ENCODE data around the gene NOC2L. TPM values are rescaled to one million over a fixed set of nuclear protein-coding genes. Genes with fewer than 3 reads are reported as not detected.

NOC2L gene
- total and polyA plus RNA-seq, 2 donors (not counting 3 experiments of a cell fraction or from before 2014, with no cell fraction given): 55.3 to 87.9 TPM

DNA sequence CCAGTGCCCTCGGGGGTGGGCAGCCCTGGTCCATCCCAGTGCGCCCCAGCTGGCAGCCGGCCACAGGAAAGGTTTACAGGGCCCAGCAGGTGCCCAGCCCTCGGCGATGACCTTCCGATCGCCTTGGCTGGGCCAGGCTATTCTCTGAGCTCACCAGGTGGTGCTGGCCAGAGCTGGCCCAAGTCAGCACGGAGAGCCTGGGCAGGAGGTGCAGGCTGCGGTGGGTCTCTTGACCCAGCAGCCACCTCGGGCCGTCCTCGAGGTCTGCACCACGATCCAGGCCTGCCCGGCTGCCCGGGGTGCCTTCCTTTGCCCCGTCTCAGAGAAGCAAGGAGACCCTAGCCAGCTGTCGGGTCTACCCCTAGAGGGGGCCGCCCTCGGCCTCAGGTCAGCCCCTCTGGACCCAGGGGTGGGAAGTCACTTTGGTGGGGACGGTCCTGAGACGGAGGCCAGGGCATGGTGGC, 22.5 kb upstream of the NOC2L start:
- dilution Hi-C loops (cut with MboI; ENCODE audit: extremely low pct_ligation_motif_present, low sequenced_read_pairs): no loop called here
- H3K27me3 ChIP-seq (ENCODE audit: control insufficient read depth in 2 of 2, insufficient read depth in 2 of 2, low read length in 2 of 2): peaks cover 0 to 2% of the 10 kb centered on the region in 2 experiments

DNA sequence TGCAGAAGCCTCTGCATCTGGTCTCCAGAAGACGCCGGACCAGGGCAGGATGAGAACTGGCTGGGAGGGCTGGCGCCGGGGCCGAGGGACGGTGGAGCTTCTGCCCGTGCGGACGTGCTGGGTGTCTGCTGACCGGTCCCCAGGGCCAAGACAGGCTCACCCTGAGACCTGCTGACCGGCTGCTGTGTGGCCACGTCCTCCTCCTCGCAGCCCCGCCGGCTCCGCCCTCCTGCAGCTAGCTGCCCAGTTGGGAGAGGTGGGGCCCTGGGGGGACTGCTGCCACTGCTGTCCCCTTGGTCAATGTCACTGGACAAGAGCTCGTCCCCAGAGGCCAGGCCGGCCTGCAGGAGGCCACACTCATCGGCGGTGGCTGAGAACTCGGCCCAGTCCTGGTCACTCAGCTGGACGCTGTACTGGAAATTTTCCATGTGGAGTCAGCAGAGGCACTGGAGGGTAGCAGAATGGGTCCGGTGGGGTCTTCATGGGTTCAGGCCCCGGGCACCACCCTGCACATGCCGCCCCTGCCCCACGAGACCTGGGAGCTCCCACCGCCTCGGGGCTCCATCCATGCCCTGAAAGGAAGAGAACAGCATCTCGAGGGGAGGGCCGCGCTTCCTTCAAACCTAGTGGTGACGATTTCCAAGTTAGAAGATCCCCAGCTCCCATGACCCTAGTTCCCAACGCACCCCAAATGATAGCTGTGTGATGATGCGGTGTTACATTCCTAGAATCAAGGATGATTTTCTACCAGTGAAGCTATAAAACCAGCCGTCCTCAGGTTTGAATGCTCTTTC, 21.7 kb upstream of the NOC2L start:
- H3K9me3 ChIP-seq (replicated peaks; ENCODE audit: control insufficient read depth, insufficient read depth, low read length): no peaks in the 10 kb centered on the region
- no peaks in the 10 kb centered on the region for H3K36me3 ChIP-seq (ENCODE audit: control insufficient read depth in 2 of 2, extremely low read depth in 1 of 2, insufficient read depth in 2 of 2, low read length in 2 of 2)
- no peak overlapping the region for H3K4me2 ChIP-seq (ENCODE audit: insufficient read depth, low read length)
- CTCF ChIA-PET: interaction anchor here (1.0 to 5.1 kb wide), 5 partner anchors 14 to 310 kb away, joined by 3 to 77 read pairs (median 4); no protein-coding TSS in a partner anchor
- H3K79me2 ChIP-seq (ENCODE audit: control insufficient read depth, insufficient read depth, low read length): no peaks in the 10 kb centered on the region
- BruUV-seq (replicated peaks): no TSS peak
- no peaks in the 10 kb centered on the region for H3K4me1 ChIP-seq (ENCODE audit: control insufficient read depth, extremely low read depth, insufficient read depth, low read length)
- intact Hi-C loops (cut with micrococcal nuclease): no loop called here
- FAIRE-seq: no peak
- dilution Hi-C loops (cut with MboI; ENCODE audit: extremely low pct_ligation_motif_present, low sequenced_read_pairs): no loop called here
- no peak for DNase-seq (ENCODE audit: low read depth, low spot score)
- H4K20me1 ChIP-seq (replicated peaks; ENCODE audit: control insufficient read depth, extremely low read depth, insufficient read depth, low read length): no peaks in the 10 kb centered on the region
- H3K27ac ChIP-seq (ENCODE audit: insufficient read depth, low read depth, low read length): no peak overlapping the region
- no peaks in the 10 kb centered on the region for H3K9me1 ChIP-seq (replicated peaks; ENCODE audit: control insufficient read depth, extremely low read depth, insufficient read depth, low read length)
- POLR2A ChIA-PET: no interaction called here
- no peak overlapping the region for H3K4me3 ChIP-seq (replicated peaks in 1 of 3; ENCODE audit: insufficient read depth in 1 of 3, low read depth in 1 of 3, low read length in 3 of 3)
- H3K9ac ChIP-seq (replicated peaks; ENCODE audit: extremely low read depth, insufficient read depth, low read length): no peak overlapping the region
- no peak overlapping the region for H2AFZ ChIP-seq (ENCODE audit: low read depth, low read length)
- TF ChIP-seq FOS (IDR thresholded peaks at IDR 0.05; ENCODE audit: borderline replicate concordance, insufficient read depth, low read length): no peak
- TF ChIP-seq EZH2 (IDR thresholded peaks at IDR 0.05; ENCODE audit: borderline replicate concordance, low read depth, low read length, severe bottlenecking): no peak
- TF ChIP-seq, protein P1, sequence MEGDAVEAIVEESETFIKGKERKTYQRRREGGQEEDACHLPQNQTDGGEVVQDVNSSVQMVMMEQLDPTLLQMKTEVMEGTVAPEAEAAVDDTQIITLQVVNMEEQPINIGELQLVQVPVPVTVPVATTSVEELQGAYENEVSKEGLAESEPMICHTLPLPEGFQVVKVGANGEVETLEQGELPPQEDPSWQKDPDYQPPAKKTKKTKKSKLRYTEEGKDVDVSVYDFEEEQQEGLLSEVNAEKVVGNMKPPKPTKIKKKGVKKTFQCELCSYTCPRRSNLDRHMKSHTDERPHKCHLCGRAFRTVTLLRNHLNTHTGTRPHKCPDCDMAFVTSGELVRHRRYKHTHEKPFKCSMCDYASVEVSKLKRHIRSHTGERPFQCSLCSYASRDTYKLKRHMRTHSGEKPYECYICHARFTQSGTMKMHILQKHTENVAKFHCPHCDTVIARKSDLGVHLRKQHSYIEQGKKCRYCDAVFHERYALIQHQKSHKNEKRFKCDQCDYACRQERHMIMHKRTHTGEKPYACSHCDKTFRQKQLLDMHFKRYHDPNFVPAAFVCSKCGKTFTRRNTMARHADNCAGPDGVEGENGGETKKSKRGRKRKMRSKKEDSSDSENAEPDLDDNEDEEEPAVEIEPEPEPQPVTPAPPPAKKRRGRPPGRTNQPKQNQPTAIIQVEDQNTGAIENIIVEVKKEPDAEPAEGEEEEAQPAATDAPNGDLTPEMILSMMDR (IDR thresholded peaks at IDR 0.05; ENCODE audit: extremely low read depth in 1 of 2, insufficient read depth in 1 of 2, low read depth in 1 of 2, low read length in 2 of 2): no peak
- TF ChIP-seq JUN (IDR thresholded peaks at IDR 0.05; ENCODE audit: borderline replicate concordance, insufficient read depth, insufficient read length, low read depth): no peak
- TF ChIP-seq MAX (IDR thresholded peaks at IDR 0.05; ENCODE audit: insufficient read depth, insufficient read length): no peak
- no peak for TF ChIP-seq POLR2AphosphoS5 (IDR thresholded peaks at IDR 0.05; ENCODE audit: insufficient read depth, low read depth, low read length)
- TF ChIP-seq MYC (IDR thresholded peaks at IDR 0.05; ENCODE audit: low read depth, low read length): no peak
- no peak for TF ChIP-seq GATA2 (IDR thresholded peaks at IDR 0.05; ENCODE audit: insufficient read depth, insufficient read length, low read depth, low read length)
- no peak for TF ChIP-seq POLR2A (IDR thresholded peaks at IDR 0.05; ENCODE audit: low read depth, low read length)
- peaks cover 0 to 2% of the 10 kb centered on the region in 2 experiments for H3K27me3 ChIP-seq (ENCODE audit: control insufficient read depth in 2 of 2, insufficient read depth in 2 of 2, low read length in 2 of 2)

More for the DNA sequence above, 22.5 kb upstream of the NOC2L start:
- no peak for DNase-seq (ENCODE audit: low read depth, low spot score)
- no peaks in the 10 kb centered on the region for H3K36me3 ChIP-seq (ENCODE audit: control insufficient read depth in 2 of 2, extremely low read depth in 1 of 2, insufficient read depth in 2 of 2, low read length in 2 of 2)
- H3K4me3 ChIP-seq (replicated peaks in 1 of 3; ENCODE audit: insufficient read depth in 1 of 3, low read depth in 1 of 3, low read length in 3 of 3): no peak overlapping the region
- intact Hi-C loops (cut with micrococcal nuclease): no loop called here
- POLR2A ChIA-PET: no interaction called here
- H3K27ac ChIP-seq (ENCODE audit: insufficient read depth, low read depth, low read length): no peak overlapping the region
- no TSS peak for BruUV-seq (replicated peaks)
- no peaks in the 10 kb centered on the region for H4K20me1 ChIP-seq (replicated peaks; ENCODE audit: control insufficient read depth, extremely low read depth, insufficient read depth, low read length)
- no peaks in the 10 kb centered on the region for H3K9me3 ChIP-seq (replicated peaks; ENCODE audit: control insufficient read depth, insufficient read depth, low read length)
- no peak overlapping the region for H3K4me2 ChIP-seq (ENCODE audit: insufficient read depth, low read length)
- no peaks in the 10 kb centered on the region for H3K79me2 ChIP-seq (ENCODE audit: control insufficient read depth, insufficient read depth, low read length)
- no peak for TF ChIP-seq MAX (IDR thresholded peaks at IDR 0.05; ENCODE audit: insufficient read depth, insufficient read length)
- no peak for TF ChIP-seq JUN (IDR thresholded peaks at IDR 0.05; ENCODE audit: borderline replicate concordance, insufficient read depth, insufficient read length, low read depth)
- no peak overlapping the region for H3K9ac ChIP-seq (replicated peaks; ENCODE audit: extremely low read depth, insufficient read depth, low read length)
- H3K4me1 ChIP-seq (ENCODE audit: control insufficient read depth, extremely low read depth, insufficient read depth, low read length): no peaks in the 10 kb centered on the region
- FAIRE-seq: no peak
- H2AFZ ChIP-seq (ENCODE audit: low read depth, low read length): no peak overlapping the region
- no peaks in the 10 kb centered on the region for H3K9me1 ChIP-seq (replicated peaks; ENCODE audit: control insufficient read depth, extremely low read depth, insufficient read depth, low read length)
- CTCF ChIA-PET: interaction anchor here (1.0 to 5.1 kb wide), 6 partner anchors 15 to 310 kb away, joined by 3 to 77 read pairs (median 6); partner anchors contain the start of gene PLEKHN1

Data from endothelial cell of umbilical vein (primary cell).